Cardiac muscle cell (in vitro differentiated cells and primary cell): ENCODE measurements around the gene CDH11. TPM values are rescaled to one million over a fixed set of nuclear protein-coding genes. Genes with fewer than 3 reads are reported as not detected.

Experiments used
- DNase-seq, 2 donors: peaks; one replicate each; pipeline versions ENCODE4 v3.0.0 to v3.0.0-alpha.2; 2010 to 2017; ENCODE audit warnings: low read depth in 1 of 2, low spot score in 1 of 2
- H3K27ac ChIP-seq: fragments of 200-600 bp; sonication (generic); 2 replicates; pipeline ENCODE4 v1.5.1; 2016
- H3K27me3 ChIP-seq: fragments of 200-600 bp; sonication (generic); 2 replicates; pipeline ENCODE4 v1.6.0; 2016; ENCODE audit warnings: control low read depth
- H3K36me3 ChIP-seq: fragments of 200-600 bp; sonication (generic); 2 replicates; pipeline ENCODE4 v1.5.1; 2016; ENCODE audit warnings: control low read depth
- H3K4me1 ChIP-seq: fragments of 200-600 bp; sonication (generic); 2 replicates; pipeline ENCODE4 v1.8.1; 2017; ENCODE audit warnings: low read depth, mild to moderate bottlenecking, mixed run types
- H3K4me3 ChIP-seq: fragments of 200-600 bp; sonication (generic); 2 replicates; pipeline ENCODE4 v1.5.1; 2016; ENCODE audit warnings: mild to moderate bottlenecking
- H3K9me3 ChIP-seq: fragments of 200-600 bp; sonication (generic); 2 replicates; pipeline ENCODE4 v1.5.1; 2017; ENCODE audit warnings: low read depth, mild to moderate bottlenecking, control low read depth
- polyA plus RNA-seq: library from polyadenylated mRNA; unstranded; fragments of >200 nt; fragmentation: Nextera tagmentation; extraction: Ambion mirVana; gene quantifications from 2 replicates; pipeline ENCODE4 v1.2.1, GENCODE V29; 2016
- total RNA-seq: library from RNA; depleted of rRNA; stranded (reverse); fragments of >200 nt; gene quantifications from 2 replicates; pipeline ENCODE4 v1.2.3, GENCODE V29; 2016
- TF ChIP-seq, protein P1 (sequence below): IDR thresholded peaks from 2 replicates; pipeline ENCODE4 v1.5.1; 2012; ENCODE audit warnings: low read depth, mild to moderate bottlenecking, low read length

The CDH11 gene
- total and polyA plus RNA-seq, 2 experiments from 2014 or later: 29.4 to 99.3 TPM

GRCh38 chr16:65104471-65104870 is 17.4 kb downstream of the CDH11 start:
- Histone ChIP-seq H3K4me3 (no peak overlapping the region), H3K36me3 (no peaks in the 10 kb centered on the region), H3K9me3 (no peaks in the 10 kb centered on the region), H3K27ac (no peak overlapping the region), H3K4me1 (peaks cover 7% of the 10 kb centered on the region), H3K27me3 (no peaks in the 10 kb centered on the region)
- TF ChIP-seq, protein P1, sequence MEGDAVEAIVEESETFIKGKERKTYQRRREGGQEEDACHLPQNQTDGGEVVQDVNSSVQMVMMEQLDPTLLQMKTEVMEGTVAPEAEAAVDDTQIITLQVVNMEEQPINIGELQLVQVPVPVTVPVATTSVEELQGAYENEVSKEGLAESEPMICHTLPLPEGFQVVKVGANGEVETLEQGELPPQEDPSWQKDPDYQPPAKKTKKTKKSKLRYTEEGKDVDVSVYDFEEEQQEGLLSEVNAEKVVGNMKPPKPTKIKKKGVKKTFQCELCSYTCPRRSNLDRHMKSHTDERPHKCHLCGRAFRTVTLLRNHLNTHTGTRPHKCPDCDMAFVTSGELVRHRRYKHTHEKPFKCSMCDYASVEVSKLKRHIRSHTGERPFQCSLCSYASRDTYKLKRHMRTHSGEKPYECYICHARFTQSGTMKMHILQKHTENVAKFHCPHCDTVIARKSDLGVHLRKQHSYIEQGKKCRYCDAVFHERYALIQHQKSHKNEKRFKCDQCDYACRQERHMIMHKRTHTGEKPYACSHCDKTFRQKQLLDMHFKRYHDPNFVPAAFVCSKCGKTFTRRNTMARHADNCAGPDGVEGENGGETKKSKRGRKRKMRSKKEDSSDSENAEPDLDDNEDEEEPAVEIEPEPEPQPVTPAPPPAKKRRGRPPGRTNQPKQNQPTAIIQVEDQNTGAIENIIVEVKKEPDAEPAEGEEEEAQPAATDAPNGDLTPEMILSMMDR: no peak
- no peak for DNase-seq

GRCh38 chr16:65102326-65102725 is 19.5 kb downstream of the CDH11 start:
- TF ChIP-seq, protein P1: no peak

DNA sequence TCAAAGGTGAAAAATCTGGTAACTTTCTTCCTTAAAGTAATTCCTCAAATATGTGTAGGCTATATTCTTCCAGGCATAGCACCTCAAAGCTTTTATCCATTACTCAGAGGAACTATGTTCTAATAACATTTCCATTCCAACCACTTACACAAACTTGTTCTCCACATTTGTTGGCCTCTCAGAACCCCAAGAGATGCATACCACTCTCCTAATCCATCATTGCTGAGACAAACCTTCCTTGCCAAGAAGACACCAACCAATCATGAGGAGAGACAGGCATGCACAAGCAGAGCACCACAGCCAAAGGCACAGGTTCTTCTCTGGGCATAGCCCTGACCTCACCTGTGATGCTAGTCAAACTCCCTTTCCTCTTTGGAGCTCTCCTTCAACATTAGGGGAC is 20.9 kb downstream of the CDH11 start:
- no peak for DNase-seq
- H3K27ac ChIP-seq: no peak overlapping the region
- TF ChIP-seq, protein P1: no peak

More at GRCh38 chr16:65102326-65102725, 19.5 kb downstream of the CDH11 start:
- no peaks in the 10 kb centered on the region for H3K36me3 ChIP-seq
- no peak overlapping the region for H3K4me3 ChIP-seq
- no peak for DNase-seq
- H3K9me3 ChIP-seq: no peaks in the 10 kb centered on the region
- peaks cover 7% of the 10 kb centered on the region for H3K4me1 ChIP-seq
- no peak overlapping the region for H3K27ac ChIP-seq
- no peaks in the 10 kb centered on the region for H3K27me3 ChIP-seq

GRCh38 chr16:65099607-65100006 is 22.3 kb downstream of the CDH11 start:
- H3K4me3 ChIP-seq: no peak overlapping the region
- no peaks in the 10 kb centered on the region for H3K27me3 ChIP-seq
- DNase-seq: no peak
- no peaks in the 10 kb centered on the region for H3K4me1 ChIP-seq
- H3K9me3 ChIP-seq: no peaks in the 10 kb centered on the region
- no peaks in the 10 kb centered on the region for H3K36me3 ChIP-seq
- TF ChIP-seq, protein P1: no peak
- H3K27ac ChIP-seq: no peak overlapping the region

More for the DNA sequence above, 20.9 kb downstream of the CDH11 start:
- Histone ChIP-seq H3K36me3 (no peaks in the 10 kb centered on the region), H3K4me3 (no peak overlapping the region), H3K4me1 (peaks cover 7% of the 10 kb centered on the region), H3K9me3 (no peaks in the 10 kb centered on the region), H3K27me3 (no peaks in the 10 kb centered on the region)

GRCh38 chr16:65098916-65099315 is 22.9 kb downstream of the CDH11 start:
- H3K9me3 ChIP-seq: no peaks in the 10 kb centered on the region
- TF ChIP-seq, protein P1: no peak
- H3K27ac ChIP-seq: no peak overlapping the region
- H3K36me3 ChIP-seq: no peaks in the 10 kb centered on the region
- H3K4me1 ChIP-seq: no peaks in the 10 kb centered on the region
- H3K4me3 ChIP-seq: no peak overlapping the region
- H3K27me3 ChIP-seq: no peaks in the 10 kb centered on the region
- no peak for DNase-seq

- Histone ChIP-seq H3K27me3 (no peaks in the 10 kb centered on the region), H3K27ac (no peak overlapping the region), H3K4me1 (no peaks in the 10 kb centered on the region), H3K9me3 (no peaks in the 10 kb centered on the region), H3K36me3 (no peaks in the 10 kb centered on the region), H3K4me3 (no peak overlapping the region)
- DNase-seq: no peak
- TF ChIP-seq, protein P1: no peak
Measured at GRCh38 chr16:65097296-65097695, 24.6 kb downstream of the CDH11 start.
